HG03060 (cell line): ENCODE data around the gene MED27.

Source experiments
- ATAC-seq: cut with Tn5 transposase; IDR thresholded peaks from one replicate; pipeline ENCODE4 v1.9.1; 2021; ENCODE audit warnings: low read depth, moderate number of reproducible peaks; ENCODE audit not compliant: unreplicated experiment

MED27 gene, protein sequence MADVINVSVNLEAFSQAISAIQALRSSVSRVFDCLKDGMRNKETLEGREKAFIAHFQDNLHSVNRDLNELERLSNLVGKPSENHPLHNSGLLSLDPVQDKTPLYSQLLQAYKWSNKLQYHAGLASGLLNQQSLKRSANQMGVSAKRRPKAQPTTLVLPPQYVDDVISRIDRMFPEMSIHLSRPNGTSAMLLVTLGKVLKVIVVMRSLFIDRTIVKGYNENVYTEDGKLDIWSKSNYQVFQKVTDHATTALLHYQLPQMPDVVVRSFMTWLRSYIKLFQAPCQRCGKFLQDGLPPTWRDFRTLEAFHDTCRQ

DNA sequence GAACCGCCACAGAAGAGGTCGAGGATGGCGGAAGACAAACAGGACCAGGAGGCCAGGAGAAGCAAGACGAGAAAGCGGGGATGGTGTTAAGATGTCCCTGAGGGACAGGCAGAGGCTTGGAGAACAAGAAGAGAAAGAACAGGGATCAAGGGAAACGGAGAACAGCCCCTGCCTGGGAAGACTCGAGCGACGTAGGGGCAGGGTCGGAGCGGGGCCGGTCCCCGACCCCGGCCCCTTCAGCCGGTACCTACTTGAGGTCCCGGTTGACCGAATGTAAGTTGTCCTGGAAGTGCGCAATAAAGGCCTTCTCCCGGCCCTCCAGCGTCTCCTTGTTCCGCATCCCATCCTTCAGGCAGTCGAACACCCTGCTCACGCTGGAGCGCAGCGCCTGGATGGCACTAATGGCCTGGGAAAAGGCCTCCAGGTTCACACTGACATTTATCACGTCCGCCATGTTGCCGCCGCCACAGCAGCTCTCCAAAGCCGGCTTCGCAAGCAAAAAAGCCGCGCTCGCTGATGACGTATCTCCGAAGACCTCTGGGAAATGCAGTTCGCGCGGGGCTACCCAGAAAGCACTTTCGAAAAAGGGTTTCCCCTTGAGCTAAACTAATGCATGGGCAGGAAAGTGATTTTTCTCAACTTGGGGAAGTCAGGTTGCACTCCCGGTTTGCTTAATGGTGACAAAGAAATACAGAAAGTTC is at the start of gene MED27:
TSS of gene MED27 (minus strand) at position 477 of the 701 bp plus-strand sequence. CDS start at position 454, 23 bp downstream.
- peak; percentile 71 for ATAC-seq

DNA sequence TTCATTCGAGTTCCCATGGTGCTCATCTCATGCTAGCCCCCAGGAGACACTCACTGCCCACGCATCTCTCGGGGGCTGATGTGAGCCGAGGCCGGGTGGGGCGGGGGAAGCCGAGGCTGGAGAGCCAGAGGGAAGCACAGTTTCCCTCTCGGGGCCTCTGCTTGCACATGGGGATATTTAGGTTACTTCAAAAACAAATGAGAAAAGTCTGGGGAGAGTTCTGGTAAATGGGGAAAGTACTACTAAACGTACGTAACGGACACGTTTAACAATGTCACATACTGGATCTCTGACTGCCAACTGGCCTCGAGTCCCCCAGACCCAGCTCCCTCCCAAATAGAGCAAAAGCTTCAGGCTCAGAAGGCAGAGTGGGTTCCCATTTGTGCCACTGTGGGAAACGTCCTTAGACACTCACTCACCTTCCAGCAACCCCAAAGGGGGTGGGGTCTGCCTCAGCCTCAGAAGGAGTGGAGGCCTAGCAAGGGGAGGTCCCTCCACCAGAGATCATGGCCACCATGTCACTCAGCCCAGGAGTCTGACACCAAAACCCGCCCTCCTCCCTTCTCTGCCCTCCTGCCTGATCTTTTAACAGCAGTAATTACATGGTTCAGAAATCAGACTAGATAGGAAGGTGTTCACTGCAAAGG is 48.3 kb upstream of the MED27 start:
- no peak for ATAC-seq

DNA sequence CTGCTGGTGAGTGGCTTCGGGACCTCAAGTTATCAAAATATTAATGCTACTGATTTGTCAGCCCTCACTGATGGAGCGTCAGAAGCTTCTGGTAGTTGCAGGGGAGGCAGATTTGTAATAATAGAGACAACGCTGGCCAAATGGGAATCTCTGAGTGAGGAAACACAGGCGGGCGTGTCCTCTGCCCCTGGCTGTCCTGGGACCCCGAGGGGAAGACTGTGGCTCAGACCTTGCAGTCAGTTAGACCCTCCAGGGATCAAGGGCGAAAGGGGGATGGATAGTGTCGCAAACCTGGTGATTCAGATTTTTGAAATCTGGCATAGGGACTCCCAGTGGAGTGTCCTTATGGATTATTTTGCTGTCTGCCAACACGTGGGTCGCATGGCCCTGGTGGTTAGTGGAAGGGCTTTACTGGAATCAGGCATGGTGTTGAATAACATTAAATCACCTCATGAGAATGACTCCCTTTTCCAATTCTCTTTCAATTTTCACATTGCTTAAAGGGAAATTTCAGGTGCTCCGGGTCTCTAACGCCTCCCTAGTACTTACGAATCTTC is 47.1 kb upstream of the MED27 start:
- no peak for ATAC-seq

DNA sequence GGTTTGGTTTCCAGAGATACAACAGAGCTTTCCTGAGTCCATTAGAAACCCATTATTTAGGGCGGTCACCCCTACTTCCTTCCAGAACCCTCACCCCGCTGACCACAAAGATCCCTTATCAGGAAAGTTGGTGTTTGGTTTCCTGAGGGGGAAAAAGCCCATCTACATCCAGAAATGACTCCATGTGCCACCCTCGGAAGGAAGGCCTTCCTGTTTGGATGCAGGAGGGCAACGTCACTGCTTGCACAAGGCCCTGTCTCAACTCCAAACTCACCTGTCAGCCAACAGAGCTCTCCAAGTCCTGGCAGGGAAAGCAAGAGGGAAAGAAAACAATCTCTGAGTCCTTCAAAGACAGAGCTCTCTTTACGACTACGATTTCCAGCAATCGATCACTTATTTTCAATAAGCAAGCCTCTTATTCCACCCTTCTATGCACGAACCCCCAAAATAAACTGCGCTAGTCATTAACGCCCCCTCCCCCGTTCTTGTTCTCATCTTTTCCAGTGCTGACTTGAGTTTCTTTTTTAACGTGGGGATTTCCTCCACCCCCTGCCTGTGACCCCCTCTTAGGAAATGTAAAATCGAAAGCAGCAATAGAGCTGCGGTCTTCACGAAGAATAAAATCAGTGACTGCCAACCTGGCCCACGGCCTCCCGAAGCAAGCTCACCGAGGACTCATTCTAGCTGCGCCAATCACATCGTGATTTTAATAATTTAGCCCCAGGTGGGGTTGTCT is 46.4 kb upstream of the MED27 start:
- no peak for ATAC-seq

DNA sequence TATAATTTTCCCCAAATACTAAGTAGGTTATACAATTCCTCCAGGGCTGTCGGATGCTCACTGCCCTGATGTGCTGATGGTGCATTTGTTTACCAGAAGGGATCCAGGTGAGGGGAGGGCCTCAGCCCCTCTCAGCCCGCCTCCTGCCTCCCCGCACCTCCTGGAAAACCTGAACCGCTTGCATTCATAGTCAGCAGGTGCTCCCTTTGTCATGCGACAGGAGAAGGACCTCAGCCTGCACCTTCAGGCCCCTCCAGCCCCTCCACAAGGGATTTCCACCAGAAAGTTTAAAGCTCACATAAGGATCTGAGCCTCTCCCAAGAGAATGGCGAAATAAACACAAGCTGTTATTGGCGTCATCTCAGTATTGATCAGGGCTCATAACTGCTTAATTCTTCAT is 45.7 kb upstream of the MED27 start:
- no peak for ATAC-seq

DNA sequence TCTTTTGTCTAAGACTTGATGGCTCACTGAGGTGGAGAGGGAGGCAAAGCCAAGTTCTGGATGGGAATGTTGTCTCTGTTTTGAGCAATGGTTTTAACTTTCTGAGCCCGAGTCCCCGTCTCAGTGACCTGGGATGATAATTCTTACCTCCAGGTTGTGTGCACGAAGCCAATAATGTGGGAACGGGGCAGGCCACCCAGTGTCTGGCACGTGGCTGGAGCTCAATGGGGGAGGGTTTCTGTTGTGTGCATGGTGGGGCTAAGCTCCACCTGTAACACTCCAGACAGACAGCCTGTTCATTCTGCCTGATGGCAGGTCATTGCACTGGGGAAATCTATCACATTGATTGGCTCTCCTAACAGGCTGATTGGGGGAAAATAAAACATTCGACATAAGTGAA is 45.1 kb upstream of the MED27 start:
- no peak for ATAC-seq

DNA sequence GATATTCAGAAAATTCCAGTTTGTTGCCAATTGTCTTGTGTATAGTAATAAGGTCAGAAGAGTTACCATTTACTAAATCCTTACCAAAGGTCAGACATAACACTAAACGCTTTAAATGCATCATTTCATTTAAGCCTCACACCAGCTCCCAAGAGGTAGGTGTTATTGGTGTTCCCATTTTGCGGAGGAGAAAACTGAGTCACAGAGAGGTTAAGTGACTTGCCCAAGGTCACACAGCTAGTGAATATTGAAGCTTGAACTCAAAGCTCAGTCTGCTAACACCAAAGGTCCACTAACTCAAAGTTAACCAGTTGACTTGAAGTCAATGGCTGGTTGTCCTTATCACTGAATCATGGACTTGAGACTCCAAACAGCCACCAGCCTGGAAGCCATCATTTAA is 41.4 kb upstream of the MED27 start:
- ATAC-seq, result no peak

DNA sequence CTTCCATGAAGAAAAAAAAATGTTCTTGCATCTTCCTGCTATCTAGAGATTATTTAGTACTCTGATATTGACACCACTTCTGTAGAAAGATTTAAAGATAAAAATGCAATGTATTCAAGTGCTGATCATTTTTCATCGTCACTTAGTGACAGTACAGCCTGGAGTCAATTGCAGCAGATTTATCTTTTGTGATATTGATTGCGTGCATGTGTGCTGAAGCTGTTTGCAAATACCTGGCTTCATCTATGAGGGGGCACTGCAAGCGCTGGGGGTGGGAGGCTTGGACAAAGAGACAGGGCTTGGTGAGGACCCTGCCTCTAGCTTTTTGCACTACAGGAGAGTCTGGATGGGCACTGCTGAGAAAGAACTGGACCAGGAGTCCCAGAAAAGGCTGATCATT is 38.0 kb upstream of the MED27 start:
- no peak for ATAC-seq

DNA sequence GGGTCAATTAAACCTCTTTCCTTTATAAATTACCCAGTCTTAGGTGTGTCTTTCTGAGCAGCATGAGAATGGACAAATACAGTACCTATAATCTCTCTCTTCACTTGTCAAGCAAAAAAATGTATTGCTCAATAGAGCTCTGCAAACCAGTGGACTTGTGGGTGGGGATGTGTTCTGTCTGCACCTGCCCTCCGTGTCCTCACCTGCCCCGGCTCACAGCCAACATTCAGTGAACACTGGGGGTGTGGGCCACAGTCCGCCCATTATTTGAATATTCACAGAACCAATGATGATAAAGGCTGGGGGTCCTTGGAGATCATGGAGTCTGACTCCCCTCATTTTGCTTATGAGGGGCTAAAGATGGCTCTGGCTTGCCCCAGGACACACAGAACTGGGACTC is 36.9 kb upstream of the MED27 start:
- no peak for ATAC-seq

DNA sequence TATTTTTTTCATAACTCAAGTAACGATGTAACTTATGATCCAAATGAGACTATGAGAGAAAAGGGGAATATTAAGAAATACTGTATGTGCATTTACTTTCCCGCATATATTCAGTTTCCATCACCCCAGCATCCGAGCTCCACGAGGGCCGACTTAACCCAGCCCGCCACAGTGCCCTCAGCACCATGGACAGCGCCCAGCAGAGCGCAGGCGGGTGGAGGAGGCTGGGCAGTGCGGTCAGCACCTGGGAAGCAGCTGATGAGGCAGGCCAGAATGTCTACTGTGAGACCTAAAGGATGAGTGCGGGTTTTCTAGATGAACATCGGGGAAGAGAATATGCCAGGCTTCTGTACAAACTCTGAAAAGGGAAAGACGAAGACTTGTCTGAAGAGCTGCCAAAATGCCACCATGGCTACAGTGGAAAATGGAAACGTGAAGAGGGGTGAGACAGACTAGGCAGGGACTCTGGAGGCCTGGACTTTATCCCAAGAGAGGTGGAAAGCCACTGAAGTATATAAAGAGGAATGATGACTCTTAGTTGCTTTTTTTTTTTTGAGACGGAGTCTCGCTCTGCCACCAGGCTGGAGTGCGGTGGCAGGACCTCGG is 34.5 kb upstream of the MED27 start:
- no peak for ATAC-seq

DNA sequence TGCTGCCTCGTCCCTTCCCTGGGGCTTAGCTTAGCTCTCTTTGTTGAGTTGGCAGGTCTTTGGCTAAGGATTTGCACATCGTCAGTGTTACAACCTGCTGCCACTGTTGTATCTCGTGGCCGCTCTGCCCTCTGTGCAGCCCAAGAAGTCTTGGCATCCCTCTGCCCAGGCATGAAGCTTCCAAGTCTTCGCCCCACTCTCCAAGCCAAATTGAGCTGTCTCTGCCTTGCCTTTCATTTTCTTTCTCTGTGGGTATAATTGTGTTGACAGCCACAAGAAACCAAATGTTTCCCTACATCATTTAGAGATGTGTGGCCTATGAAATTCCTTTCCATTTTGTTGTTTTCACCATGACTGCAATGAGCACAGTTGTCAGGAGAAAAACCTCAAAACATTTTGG is 29.6 kb upstream of the MED27 start:
- no peak for ATAC-seq

DNA sequence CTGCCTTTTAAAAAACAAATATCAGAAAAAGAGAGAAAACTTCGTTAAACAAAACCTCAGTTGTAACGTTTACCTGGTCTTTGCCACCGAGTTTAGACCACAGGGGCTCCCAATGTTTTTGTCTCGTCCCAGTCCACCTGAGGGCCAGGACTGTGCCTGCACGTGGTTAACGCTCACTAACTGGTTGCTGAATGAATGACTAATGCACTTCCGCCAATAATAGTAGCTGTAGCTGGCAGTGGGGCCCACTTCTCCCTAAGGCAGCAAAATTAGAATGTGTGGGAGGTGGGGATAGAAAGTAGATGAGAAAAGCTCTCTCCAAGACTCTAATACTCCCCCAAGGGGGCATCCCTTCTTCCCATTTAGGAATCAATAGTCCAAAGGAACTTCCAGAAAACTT is 29.1 kb upstream of the MED27 start:
- no peak for ATAC-seq

DNA sequence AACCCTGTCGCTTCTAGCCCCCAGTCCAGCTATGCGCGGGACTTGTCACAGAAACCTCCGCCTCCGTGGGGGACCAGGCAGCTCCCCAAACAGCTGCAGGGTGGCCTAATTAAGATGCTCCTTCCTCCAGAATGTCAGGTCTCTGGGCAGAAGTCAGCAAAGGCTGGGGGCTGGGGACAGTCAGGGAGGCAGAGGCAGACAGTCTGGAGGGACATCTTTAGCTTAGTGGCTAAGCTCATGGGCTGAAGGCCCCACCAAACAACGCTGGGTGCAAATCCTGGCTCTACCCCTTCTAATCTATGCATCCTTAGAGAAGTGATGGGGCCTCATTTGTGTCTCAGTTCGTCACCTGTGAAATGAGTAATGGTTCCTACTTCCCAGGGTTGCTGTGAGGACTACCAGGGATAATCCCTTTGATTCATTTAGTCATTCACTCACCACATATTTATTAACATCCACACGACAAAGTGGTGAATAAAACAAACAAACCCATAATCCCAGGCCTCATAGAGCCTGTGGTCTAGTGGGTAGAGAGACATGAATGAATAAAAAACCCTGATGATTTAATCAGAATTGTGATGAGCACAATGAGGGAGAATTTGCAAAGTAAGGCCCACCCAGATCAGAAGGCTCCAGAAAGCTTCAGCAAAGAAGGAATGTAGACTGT is 20.2 kb upstream of the MED27 start:
- no peak for ATAC-seq

DNA sequence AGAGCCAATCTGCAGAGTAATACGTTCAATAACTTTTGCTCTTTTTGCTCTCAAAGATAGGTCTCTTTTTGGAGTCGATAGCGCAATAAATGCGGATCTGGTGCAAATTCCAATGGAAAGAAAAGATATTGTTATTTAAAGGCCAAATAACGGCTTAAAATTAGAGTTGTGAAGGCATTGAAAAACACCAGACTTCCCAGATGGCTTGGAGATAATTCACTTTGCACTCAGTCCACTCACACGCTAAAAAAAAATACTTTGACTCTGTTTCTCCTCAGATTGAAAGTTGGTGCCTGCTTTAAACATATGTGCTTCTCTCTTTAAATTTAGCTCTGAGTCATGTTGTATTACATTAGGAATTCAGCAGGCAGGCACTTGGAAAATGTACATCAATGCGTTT is 19.5 kb upstream of the MED27 start:
- no peak for ATAC-seq

DNA sequence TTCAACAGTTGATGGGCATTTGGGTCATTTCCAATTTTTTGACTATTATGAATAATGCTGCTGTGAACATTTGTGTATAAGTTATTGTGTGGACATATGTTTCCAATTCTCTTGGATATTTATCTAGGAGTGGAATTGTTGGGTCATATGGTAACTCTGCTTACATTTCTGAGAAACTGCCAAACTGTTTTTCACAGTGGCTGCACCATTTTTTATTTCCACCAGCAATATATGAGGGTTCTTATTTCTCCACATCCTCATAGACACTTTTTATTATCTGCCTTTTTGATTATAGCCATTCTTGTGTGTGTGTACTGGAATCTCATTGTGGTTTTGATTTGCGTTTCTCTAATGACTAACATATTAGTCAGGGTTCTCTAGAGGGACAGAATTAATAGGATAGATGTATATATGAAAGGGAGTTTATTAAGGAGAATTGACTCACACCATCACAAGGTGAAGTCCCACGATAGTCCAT is 14.7 kb upstream of the MED27 start:
- ATAC-seq, result no peak

DNA sequence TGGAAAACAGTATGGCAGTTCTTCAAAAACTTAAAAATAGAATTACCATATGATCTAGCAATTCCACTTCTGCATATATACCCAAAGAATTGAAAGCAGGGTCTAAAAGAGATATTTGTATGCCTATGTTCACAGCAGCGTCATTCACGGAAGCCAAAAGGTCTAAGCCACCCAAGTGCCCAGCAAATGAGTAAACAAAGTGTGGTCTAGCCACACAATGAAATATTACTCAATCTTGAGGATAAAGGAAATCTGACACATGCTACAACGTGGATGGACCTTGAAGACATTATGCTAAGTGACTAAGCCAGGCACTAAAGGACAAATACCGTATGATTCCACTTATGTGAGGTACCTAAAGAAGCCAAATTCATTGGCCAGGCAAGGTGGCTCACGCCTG is 11.1 kb upstream of the MED27 start:
- ATAC-seq, result no peak

DNA sequence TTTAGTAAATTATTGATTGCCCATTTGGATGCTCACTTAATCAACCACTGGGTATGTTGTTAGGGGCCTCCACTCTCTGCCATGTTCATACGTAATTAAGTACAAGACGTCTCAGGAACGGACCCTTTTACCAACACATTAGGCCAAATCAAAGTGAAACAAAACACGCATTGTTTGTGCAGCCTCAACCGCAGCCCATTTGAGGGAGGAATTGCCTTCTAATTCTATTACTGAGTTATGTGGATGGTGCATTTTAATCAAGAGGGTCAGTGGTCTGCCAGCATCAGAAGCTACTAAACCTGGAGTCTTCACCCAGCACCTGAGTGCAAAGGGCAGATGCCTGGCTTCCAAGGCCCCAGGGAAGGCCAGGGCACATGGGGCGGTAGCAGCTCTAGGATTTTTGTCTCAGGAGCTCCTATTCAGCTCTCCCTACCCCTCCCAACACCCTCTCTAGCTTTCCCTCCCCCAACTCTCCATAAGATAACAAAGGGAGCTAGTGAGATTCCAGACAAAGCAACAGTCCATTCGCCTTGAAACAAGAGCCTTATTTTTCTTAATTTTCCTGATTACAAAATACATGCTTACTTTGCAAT is 7.9 kb upstream of the MED27 start:
- ATAC-seq, result no peak

DNA sequence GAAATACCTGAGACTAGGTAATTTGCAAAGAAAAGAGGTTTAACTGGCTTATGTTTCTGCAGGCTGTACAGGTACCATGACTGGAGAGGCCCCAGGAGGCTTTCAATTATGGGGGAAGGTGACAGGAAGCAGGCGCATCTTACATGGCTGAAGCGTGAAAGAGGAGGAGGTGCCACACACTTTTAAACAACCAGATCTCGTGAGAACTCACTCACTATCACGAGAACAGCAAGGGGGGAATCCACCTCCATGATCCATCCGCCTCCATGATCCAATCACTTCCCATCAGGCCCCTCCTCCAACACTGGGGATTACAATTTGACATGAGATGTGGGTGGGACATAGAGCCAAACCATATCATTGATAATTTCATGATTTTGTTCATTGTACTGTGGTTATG is 2.5 kb upstream of the MED27 start:
- ATAC-seq, result no peak

DNA sequence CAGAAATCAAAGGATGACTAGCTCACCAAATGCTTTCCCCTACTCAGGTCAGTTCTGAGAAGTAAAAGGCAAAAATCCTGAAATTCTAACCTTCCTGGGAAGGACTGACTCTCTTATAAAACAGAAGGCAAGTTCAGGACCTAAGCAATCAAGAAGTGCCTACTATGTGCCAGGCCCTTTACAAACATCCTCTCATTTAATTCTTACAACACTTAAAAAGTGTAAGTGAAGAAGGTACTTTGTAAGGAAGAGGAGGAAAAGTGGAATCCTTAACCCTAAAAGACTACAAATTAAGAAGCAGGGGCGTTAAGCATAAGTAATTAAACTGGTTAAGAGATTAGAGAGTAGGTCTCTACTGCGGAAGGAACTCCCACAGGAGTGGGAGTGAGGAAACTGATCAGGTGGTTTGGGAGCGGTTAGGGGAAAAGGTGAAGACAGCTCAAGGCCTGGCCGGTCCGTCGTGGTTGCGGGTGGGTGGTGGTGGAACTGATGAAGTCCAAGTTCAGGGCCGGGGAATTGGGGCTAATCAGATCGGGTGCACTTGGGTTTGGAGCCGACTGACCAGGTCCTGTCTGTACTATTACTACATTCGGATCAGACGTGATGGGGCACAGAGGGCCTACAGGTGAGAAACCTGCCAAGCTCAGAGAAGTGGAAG is 839 bp downstream of the MED27 start:
- ATAC-seq, result no peak
